ENCODE measurements around the gene OVCA2. TPM values are rescaled to one million over a fixed set of nuclear protein-coding genes. Genes with fewer than 3 reads are reported as not detected.

Gene OVCA2
- total RNA-seq, 1 experiment from 2014 or later: 33.5 TPM

DNA sequence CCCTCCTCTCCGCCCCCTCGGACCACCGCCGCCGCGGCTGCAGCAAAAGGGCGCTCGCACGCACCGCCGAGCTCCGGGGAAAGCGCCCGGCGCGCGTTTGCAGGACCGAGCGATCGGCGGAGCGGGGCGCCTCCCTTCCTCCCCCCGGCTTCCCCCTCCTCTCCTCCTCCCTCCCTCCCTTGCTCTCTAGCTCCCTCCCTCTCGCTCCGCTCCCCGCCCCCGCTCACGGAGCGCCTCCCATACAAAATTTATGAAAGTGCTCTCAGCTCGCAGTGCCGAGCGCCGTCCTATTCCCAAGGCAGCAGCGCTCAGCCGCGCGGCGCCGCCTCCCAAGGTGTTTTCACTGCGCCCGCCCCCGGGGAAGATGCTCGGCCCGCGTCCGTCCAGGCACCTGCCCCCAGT lies 16.6 kb upstream of the OVCA2 start, which contains the start of gene RTN4RL1:
Gene RTN4RL1, minus strand, starts transcription at position 115 of the 402 bp plus-strand sequence. CDS start 469 bp downstream, outside the sequence.
- peaks cover 5% of the 10 kb centered on the region for H3K4me1 Mint-ChIP-seq (ENCODE audit: insufficient read depth, unreplicated experiment)
- no peak within 1 kb of the TSS for H3K27ac Mint-ChIP-seq (ENCODE audit: low read depth, unreplicated experiment)
- intact Hi-C loops (cut with micrococcal nuclease): loop anchor here (1.0 to 5.0 kb wide), 3 partner anchors 44 to 308 kb away; no protein-coding TSS in a partner anchor

DNA sequence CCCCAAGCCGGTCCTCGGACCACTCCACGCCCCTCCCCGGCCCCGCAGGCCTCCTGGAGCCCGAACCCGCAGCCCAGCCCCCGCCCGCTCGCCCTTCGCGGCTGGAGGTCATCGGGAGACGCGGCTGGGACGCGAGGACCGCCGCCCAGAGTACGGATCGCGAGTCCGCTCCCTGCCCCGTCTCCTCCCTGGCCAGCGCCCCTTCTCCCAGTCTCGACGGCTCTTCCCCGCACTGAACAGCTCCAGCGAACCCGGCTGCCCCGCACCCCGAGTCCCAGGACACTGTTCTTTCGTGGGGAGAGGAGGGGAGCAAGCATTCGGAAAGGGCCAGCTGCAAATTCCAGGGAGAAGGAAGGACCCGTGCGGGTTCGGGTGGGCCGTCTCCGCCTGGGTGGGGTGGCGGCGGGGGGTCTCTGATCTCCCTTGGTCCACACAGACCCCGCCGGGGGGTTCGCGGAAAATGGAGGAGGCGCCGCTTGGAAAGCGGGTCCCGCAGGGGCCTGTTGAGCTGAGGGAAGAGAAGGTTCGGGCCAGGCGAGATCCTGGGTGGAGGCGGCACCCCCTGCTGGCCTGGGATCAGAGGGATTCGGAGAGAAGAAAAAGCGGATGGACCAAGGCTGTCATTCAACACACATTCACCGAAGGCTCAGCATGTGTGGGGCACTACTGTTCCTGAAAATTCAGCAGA lies 16.1 kb upstream of the OVCA2 start:
- Mint-ChIP-seq H3K4me3 (ENCODE audit: unreplicated experiment) (peak overlapping the region; percentile 78), H3K9me3 (ENCODE audit: unreplicated experiment) (no peaks in the 10 kb centered on the region), H3K36me3 (ENCODE audit: insufficient read depth, unreplicated experiment) (no peaks in the 10 kb centered on the region), H3K27ac (ENCODE audit: low read depth, unreplicated experiment) (no peak overlapping the region), H3K27me3 (ENCODE audit: insufficient read depth, unreplicated experiment) (no peaks in the 10 kb centered on the region), H3K4me1 (ENCODE audit: insufficient read depth, unreplicated experiment) (peaks cover 5% of the 10 kb centered on the region)
- intact Hi-C loops (cut with micrococcal nuclease): loop anchor here (1.0 to 5.0 kb wide), 3 partner anchors 44 to 308 kb away; no protein-coding TSS in a partner anchor
- DNase-seq (ENCODE audit: unreplicated experiment): peak; percentile 78
- CTCF ChIA-PET: interaction anchor here (0.5 to 7.4 kb wide), 34 partner anchors 12 to 1802 kb away, joined by 3 to 124 read pairs (median 4); no protein-coding TSS in a partner anchor
- no TSS peak for BruUV-seq (replicated peaks)
- TF ChIP-seq, protein P1, sequence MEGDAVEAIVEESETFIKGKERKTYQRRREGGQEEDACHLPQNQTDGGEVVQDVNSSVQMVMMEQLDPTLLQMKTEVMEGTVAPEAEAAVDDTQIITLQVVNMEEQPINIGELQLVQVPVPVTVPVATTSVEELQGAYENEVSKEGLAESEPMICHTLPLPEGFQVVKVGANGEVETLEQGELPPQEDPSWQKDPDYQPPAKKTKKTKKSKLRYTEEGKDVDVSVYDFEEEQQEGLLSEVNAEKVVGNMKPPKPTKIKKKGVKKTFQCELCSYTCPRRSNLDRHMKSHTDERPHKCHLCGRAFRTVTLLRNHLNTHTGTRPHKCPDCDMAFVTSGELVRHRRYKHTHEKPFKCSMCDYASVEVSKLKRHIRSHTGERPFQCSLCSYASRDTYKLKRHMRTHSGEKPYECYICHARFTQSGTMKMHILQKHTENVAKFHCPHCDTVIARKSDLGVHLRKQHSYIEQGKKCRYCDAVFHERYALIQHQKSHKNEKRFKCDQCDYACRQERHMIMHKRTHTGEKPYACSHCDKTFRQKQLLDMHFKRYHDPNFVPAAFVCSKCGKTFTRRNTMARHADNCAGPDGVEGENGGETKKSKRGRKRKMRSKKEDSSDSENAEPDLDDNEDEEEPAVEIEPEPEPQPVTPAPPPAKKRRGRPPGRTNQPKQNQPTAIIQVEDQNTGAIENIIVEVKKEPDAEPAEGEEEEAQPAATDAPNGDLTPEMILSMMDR (IDR thresholded peaks at IDR 0.05; ENCODE audit: unreplicated experiment): peak; percentile 67
- POLR2A ChIA-PET: interaction anchor here (0.6 to 4.9 kb wide), 20 partner anchors 13 to 312 kb away, joined by 3 to 50 read pairs (median 4); partner anchors contain the start of genes OVCA2, RPA1 and SMYD4

More for the DNA sequence above, 16.6 kb upstream of the OVCA2 start, which contains the start of gene RTN4RL1:
- H3K36me3 Mint-ChIP-seq (ENCODE audit: insufficient read depth, unreplicated experiment): no peaks in the 10 kb centered on the region
- TF ChIP-seq, protein P1 (IDR thresholded peaks at IDR 0.05; ENCODE audit: unreplicated experiment): no peak
- BruUV-seq (replicated peaks): no TSS peak
- peak within 1 kb of the TSS; percentile 78 for H3K4me3 Mint-ChIP-seq (ENCODE audit: unreplicated experiment)
- ChIA-PET POLR2A (interaction anchor here (0.6 to 4.9 kb wide), 21 partner anchors 13 to 925 kb away, joined by 3 to 50 read pairs (median 4); partner anchors contain the start of genes OVCA2, RPA1 and SMYD4), CTCF (interaction anchor here (0.5 to 7.4 kb wide), 23 partner anchors 15 to 1803 kb away, joined by 3 to 124 read pairs (median 4); no protein-coding TSS in a partner anchor)
- H3K27me3 Mint-ChIP-seq (ENCODE audit: insufficient read depth, unreplicated experiment): no peaks in the 10 kb centered on the region
- no peaks in the 10 kb centered on the region for H3K9me3 Mint-ChIP-seq (ENCODE audit: unreplicated experiment)
- DNase-seq (ENCODE audit: unreplicated experiment): peak; percentile 82

DNA sequence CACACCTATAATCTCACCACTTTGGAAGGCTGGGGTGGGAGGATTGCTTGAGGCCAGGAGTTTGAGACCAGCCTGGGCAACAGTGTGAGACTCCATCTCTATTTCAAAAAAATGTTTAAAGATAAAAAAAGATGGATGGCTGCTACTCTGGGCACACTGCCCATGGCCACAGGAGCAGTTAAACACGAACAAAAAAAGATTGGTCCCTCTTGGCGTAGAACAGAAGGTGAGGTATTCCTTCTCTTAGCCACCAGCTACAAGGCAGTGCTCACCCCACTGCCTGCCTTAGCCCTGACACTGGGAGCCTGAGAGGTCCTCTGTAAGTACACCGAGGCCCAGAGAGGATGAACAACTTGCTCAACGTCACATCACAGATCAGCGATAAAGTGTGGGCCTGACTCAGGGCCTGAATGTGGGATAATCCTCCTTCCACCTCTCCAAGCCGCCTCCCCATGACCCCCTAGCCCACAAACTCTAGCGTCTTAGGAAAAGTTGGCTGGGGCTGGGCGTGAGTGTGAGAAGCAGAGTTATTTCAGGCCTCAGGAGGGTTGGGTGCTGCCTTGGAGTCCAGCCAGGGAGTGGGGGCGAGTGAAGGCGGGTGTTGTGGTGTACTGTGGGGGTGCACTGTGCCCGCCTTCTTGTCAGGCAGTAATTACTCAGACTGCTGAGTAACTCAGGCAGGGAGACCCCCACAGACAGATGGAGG lies 14.1 kb upstream of the OVCA2 start:
- peaks cover 5% of the 10 kb centered on the region for H3K4me1 Mint-ChIP-seq (ENCODE audit: insufficient read depth, unreplicated experiment)
- no peaks in the 10 kb centered on the region for H3K9me3 Mint-ChIP-seq (ENCODE audit: unreplicated experiment)
- no peak overlapping the region for H3K4me3 Mint-ChIP-seq (ENCODE audit: unreplicated experiment)
- CTCF ChIA-PET: interaction anchor here (0.6 to 7.4 kb wide), 8 partner anchors 15 to 257 kb away, joined by 3 to 124 read pairs (median 5); no protein-coding TSS in a partner anchor
- DNase-seq (ENCODE audit: unreplicated experiment): no peak
- POLR2A ChIA-PET: interaction anchor here (1.1 to 4.9 kb wide), 3 partner anchors 39 to 311 kb away, joined by 3 to 50 read pairs (median 8); no protein-coding TSS in a partner anchor
- intact Hi-C loops (cut with micrococcal nuclease): loop anchor here (5.0 kb wide), 1 partner anchor 310 kb away; no protein-coding TSS in a partner anchor
- H3K27me3 Mint-ChIP-seq (ENCODE audit: insufficient read depth, unreplicated experiment): no peaks in the 10 kb centered on the region
- H3K27ac Mint-ChIP-seq (ENCODE audit: low read depth, unreplicated experiment): no peak overlapping the region
- peaks cover under 1% of the 10 kb centered on the region for H3K36me3 Mint-ChIP-seq (ENCODE audit: insufficient read depth, unreplicated experiment)
- no TSS peak for BruUV-seq (replicated peaks)
- TF ChIP-seq, protein P1 (IDR thresholded peaks at IDR 0.05; ENCODE audit: unreplicated experiment): no peak
